Measurements from ENCODE around the gene HOXA9. TPM values are rescaled to one million over a fixed set of nuclear protein-coding genes. Genes with fewer than 3 reads are reported as not detected.
A peak's percentile ranks its signal among the peaks of the same experiment; 100 is the strongest.

Gene HOXA9
- total RNA-seq, 1 experiment from 2014 or later = 6.9 TPM

DNA sequence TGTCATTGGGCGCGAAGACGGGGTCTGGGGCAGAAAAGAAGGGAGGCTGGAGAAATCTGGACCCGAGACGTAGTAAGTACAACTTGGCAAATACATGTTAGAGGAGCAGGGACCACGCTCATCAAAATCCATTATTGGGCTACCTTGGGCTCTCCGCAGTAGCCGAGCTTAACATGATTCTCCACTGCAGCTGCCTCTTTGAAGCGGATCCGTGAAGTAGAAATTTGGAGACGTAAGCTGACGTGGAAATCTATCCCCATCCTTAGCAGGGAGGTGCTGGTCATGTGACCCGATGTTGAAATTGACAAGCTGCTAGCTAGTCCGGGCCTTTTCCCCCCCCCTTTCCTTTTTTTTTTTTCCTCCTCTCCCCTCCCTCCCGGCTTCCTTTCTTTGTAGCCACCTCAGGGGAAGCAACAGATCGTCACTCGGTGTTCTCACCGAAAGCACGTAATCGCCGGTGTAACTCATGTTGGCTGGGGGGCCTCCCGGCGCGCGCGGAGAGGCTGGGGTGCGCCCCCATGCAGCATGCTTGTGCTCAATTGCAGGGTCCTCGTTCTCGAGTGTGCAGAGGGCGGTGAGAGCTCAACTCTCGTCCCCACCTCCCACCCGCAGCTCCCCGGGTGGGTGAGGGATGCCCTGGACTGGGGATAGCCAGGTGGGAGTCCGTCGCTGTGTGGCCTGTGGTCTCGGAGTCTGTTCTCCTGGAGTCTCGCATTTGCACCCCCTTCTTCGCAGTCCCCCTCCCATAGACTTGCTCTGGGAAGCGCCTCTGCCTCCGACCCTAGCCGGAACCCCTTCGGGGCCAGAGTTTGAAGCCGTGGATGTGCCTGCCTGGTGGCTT, 19.9 kb upstream of the HOXA9 start, which contains the start of gene HOXA11:
HOXA11 (minus strand) TSS at position 220 of the 841 bp plus-strand sequence; CDS start at position 132, 88 bp downstream.
- CTCF ChIA-PET = interaction anchor here (0.6 to 2.6 kb wide), 4 partner anchors 9 to 735 kb away, joined by 3 to 8 read pairs (median 6); no protein-coding TSS in a partner anchor
- Mint-ChIP-seq H3K4me3 (ENCODE audit: unreplicated experiment) (peak within 1 kb of the TSS; percentile 70), H3K36me3 (ENCODE audit: insufficient read depth, unreplicated experiment) (no peaks in the 10 kb centered on the region), H3K9me3 (ENCODE audit: unreplicated experiment) (no peaks in the 10 kb centered on the region), H3K4me1 (ENCODE audit: insufficient read depth, unreplicated experiment) (peaks cover 14% of the 10 kb centered on the region), H3K27ac (ENCODE audit: low read depth, unreplicated experiment) (no peak within 1 kb of the TSS), H3K27me3 (ENCODE audit: insufficient read depth, unreplicated experiment) (no peaks in the 10 kb centered on the region)
- TF ChIP-seq, protein P1, sequence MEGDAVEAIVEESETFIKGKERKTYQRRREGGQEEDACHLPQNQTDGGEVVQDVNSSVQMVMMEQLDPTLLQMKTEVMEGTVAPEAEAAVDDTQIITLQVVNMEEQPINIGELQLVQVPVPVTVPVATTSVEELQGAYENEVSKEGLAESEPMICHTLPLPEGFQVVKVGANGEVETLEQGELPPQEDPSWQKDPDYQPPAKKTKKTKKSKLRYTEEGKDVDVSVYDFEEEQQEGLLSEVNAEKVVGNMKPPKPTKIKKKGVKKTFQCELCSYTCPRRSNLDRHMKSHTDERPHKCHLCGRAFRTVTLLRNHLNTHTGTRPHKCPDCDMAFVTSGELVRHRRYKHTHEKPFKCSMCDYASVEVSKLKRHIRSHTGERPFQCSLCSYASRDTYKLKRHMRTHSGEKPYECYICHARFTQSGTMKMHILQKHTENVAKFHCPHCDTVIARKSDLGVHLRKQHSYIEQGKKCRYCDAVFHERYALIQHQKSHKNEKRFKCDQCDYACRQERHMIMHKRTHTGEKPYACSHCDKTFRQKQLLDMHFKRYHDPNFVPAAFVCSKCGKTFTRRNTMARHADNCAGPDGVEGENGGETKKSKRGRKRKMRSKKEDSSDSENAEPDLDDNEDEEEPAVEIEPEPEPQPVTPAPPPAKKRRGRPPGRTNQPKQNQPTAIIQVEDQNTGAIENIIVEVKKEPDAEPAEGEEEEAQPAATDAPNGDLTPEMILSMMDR (IDR thresholded peaks at IDR 0.05; ENCODE audit: unreplicated experiment) = no peak
- intact Hi-C loops (cut with micrococcal nuclease) = no loop called here
- BruUV-seq (replicated peaks) = no TSS peak
- POLR2A ChIA-PET = interaction anchor here (0.5 kb wide), 1 partner anchor 333 kb away, joined by 3 read pairs; no protein-coding TSS in a partner anchor
- DNase-seq (ENCODE audit: unreplicated experiment) = no peak

DNA sequence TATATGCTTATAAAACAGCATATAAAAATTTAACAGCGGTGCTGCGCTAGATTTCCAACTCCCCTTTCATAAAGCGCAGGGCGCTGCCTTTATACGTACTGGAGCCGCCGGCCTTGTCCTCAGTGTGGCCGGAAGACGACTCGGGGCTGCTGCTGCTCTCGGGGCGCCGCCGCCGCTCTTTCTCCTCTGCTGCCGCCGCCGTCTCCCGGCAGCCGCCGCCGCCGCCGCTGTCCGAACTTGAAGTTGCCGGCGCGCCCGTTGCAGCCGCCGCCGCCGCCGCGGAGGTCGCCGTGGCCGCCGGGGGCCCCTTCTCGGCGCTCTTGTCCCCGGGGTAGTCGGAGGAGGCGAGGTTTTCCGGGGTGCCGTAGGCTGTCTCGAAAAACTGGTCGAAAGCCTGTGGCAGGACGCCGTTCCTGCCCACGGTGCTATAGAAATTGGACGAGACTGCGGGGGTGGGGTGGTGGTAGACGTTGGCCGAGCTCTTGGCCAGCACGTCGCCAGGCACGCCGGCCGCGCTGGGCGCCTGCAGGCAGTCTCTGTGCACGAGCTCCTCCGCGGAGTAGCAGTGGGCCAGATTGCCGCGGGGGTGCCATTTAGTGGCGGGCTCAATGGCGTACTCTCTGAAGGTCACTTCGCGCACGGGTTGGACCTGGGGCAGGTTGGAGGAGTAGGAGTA, 19.1 kb upstream of the HOXA9 start:
- no peaks in the 10 kb centered on the region for H3K9me3 Mint-ChIP-seq (ENCODE audit: unreplicated experiment)
- CTCF ChIA-PET = interaction anchor here (0.6 to 2.6 kb wide), 3 partner anchors 8 to 735 kb away, joined by 3 to 8 read pairs (median 8); no protein-coding TSS in a partner anchor
- peak; percentile 32 for DNase-seq (ENCODE audit: unreplicated experiment)
- H3K36me3 Mint-ChIP-seq (ENCODE audit: insufficient read depth, unreplicated experiment) = no peaks in the 10 kb centered on the region
- peaks cover 14% of the 10 kb centered on the region for H3K4me1 Mint-ChIP-seq (ENCODE audit: insufficient read depth, unreplicated experiment)
- H3K4me3 Mint-ChIP-seq (ENCODE audit: unreplicated experiment) = peak overlapping the region; percentile 70
- POLR2A ChIA-PET = no interaction called here
- no peak overlapping the region for H3K27ac Mint-ChIP-seq (ENCODE audit: low read depth, unreplicated experiment)
- TF ChIP-seq, protein P1 (IDR thresholded peaks at IDR 0.05; ENCODE audit: unreplicated experiment) = no peak
- intact Hi-C loops (cut with micrococcal nuclease) = no loop called here
- BruUV-seq (replicated peaks) = no TSS peak
- H3K27me3 Mint-ChIP-seq (ENCODE audit: insufficient read depth, unreplicated experiment) = no peaks in the 10 kb centered on the region

DNA sequence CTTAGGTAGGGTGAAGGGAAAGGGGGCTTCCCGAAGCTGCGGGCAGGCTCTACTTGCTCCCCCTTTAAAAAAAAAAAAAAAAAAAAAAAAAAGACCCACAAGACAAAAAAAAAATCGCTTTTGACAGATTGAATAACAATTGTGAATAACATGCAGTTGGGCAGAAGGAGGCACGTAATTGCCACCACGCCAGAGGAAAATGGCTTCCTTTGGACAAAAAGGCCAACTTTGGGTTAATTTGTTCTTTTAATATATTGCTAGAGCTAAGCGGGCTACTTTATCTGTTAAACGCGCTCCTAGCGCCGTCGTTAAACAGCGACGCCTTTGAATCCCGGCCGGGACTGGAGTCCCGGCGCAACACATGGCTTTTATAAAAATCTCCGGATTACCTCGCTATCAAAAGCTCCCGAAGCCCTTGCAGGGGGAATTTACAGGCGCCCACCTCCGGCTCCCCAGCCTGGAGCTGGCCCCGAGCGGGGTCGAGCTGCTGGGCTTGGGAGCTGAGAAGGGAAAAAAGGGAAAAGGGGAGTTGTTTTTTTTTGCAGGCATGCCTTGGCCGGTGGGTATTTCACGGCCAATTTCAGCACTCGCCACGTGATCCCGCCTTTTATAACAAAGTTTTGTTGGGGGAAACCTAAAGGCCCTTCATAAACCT, 18.5 kb upstream of the HOXA9 start:
- H3K9me3 Mint-ChIP-seq (ENCODE audit: unreplicated experiment) = no peaks in the 10 kb centered on the region
- no peaks in the 10 kb centered on the region for H3K27me3 Mint-ChIP-seq (ENCODE audit: insufficient read depth, unreplicated experiment)
- TF ChIP-seq, protein P1 (IDR thresholded peaks at IDR 0.05; ENCODE audit: unreplicated experiment) = no peak
- ChIA-PET POLR2A (no interaction called here), CTCF (interaction anchor here (0.6 to 2.6 kb wide), 2 partner anchors 12 to 200 kb away, joined by 3 to 8 read pairs; no protein-coding TSS in a partner anchor)
- H3K4me3 Mint-ChIP-seq (ENCODE audit: unreplicated experiment) = peak overlapping the region; percentile 70
- BruUV-seq (replicated peaks) = no TSS peak
- intact Hi-C loops (cut with micrococcal nuclease) = no loop called here
- H3K27ac Mint-ChIP-seq (ENCODE audit: low read depth, unreplicated experiment) = no peak overlapping the region
- H3K4me1 Mint-ChIP-seq (ENCODE audit: insufficient read depth, unreplicated experiment) = peaks cover 14% of the 10 kb centered on the region
- no peaks in the 10 kb centered on the region for H3K36me3 Mint-ChIP-seq (ENCODE audit: insufficient read depth, unreplicated experiment)
- DNase-seq (ENCODE audit: unreplicated experiment) = no peak
